ENCODE data around the gene RFX5.

DNA sequence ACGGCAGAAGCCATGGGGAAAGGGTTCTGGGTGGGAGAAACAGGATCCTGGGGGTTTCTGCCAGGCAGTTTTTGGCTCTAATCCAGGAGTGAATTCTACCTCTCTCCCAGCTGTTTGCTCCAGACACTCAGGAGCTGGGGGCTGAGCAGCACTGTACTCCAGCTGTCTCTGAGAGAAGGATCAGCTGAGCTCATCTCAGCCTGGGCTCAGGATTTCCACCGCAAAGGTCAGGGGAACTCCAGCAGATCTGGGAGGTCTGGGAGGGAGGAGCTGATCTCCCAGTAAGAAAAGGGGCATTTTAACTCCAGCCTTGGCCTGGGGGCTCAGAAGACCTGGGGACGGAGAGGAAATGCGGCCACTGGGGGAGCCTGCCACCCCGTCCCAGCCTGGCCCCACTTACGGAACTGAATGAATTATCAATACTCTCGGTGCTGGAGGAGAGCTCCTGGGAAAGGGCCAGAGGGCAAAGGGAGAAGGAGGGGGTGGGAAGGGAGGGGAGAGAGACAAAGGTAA is 37.2 kb downstream of the RFX5 start:
- TF ChIP-seq, protein P1, sequence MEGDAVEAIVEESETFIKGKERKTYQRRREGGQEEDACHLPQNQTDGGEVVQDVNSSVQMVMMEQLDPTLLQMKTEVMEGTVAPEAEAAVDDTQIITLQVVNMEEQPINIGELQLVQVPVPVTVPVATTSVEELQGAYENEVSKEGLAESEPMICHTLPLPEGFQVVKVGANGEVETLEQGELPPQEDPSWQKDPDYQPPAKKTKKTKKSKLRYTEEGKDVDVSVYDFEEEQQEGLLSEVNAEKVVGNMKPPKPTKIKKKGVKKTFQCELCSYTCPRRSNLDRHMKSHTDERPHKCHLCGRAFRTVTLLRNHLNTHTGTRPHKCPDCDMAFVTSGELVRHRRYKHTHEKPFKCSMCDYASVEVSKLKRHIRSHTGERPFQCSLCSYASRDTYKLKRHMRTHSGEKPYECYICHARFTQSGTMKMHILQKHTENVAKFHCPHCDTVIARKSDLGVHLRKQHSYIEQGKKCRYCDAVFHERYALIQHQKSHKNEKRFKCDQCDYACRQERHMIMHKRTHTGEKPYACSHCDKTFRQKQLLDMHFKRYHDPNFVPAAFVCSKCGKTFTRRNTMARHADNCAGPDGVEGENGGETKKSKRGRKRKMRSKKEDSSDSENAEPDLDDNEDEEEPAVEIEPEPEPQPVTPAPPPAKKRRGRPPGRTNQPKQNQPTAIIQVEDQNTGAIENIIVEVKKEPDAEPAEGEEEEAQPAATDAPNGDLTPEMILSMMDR (IDR thresholded peaks at IDR 0.05; ENCODE audit: insufficient read depth, low read depth, low read length), result no peak
- TF ChIP-seq EZH2 (IDR thresholded peaks at IDR 0.05; ENCODE audit: insufficient read depth, low read length), result no peak
